ENCODE results near the gene MUS81.
"Not testable (repeated sequence)": the region's sequence is repeated elsewhere in the genome, so short reads cannot be mapped to it uniquely, and the experiment has no call there.

Gene MUS81

DNA sequence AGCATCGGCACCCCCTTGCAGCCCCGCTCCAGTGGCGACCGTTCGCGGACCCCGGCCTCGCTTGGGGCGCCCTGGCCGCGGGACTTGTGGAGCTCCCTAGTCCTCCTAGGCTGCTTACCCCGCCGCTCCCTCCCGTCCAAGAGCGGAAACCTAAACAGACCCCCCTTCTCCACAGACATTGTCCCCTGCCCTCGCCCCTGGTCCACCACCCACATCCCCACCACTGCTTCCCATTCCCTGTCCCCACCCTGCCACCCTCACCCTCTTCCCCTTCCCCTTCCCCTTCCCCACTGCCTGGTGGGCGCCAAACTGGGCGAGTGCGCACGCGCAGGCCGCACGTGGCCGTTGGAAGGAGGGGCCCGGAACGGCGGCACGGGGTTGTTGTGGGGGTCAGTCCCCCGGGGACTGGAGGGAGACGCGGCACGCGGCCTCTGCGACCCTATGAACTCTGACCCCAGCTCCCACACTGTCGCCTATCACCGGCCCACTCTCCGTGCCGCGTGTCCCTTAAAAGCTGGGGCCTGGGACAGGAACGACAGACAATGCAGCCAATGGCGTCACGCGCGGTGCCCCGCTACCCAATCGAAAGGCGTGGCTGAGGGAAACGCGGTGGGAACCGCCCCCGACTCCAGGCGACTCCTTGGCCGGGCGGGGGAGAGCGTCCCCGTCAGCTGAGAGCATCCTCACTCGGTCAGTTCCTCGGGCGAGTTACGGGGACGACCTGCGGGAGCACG is 26.8 kb upstream of the MUS81 start, which contains the start of gene SNX32:
TSS of gene SNX32 (plus strand) at position 667 of the 734 bp plus-strand sequence. CDS start 103 bp downstream, outside the sequence.
- TF ChIP-seq SUZ12 (IDR thresholded peaks at IDR 0.05; ENCODE audit: extremely low read depth, insufficient read depth, insufficient read length) (no peak), ZNF274 (IDR thresholded peaks at IDR 0.05; ENCODE audit: low read depth, low read length) (no peak), YY1 (IDR thresholded peaks at IDR 0.05; ENCODE audit: insufficient read depth, insufficient read length) (no peak)
- Histone ChIP-seq H3K4me3 (ENCODE audit: insufficient read length, low read depth) (peak within 1 kb of the TSS; percentile 66), H3K36me3 (ENCODE audit: insufficient read depth, insufficient read length, low read length) (no peaks in the 10 kb centered on the region), H3K9ac (ENCODE audit: insufficient read length, low read depth) (peak within 1 kb of the TSS; percentile 80), H3K9me3 (ENCODE audit: insufficient read depth, low read length) (peaks cover 6% of the 10 kb centered on the region; the same call in 1 of the 2 replicates), H3K27me3 (ENCODE audit: insufficient read depth, insufficient read length) (peaks cover 4% of the 10 kb centered on the region), H3K4me1 (ENCODE audit: insufficient read depth, insufficient read length) (peaks cover 6% of the 10 kb centered on the region)
- DNase-seq (ENCODE audit: low read depth, low spot score) = peak; percentile 91

- no peak for DNase-seq (ENCODE audit: low read depth, low spot score)
- Histone ChIP-seq H3K9ac (ENCODE audit: insufficient read length, low read depth) (peak overlapping the region; percentile 69), H3K9me3 (ENCODE audit: insufficient read depth, low read length) (peaks cover 6% of the 10 kb centered on the region; the same call in 1 of the 2 replicates), H3K36me3 (ENCODE audit: insufficient read depth, insufficient read length, low read length) (no peaks in the 10 kb centered on the region), H3K27me3 (ENCODE audit: insufficient read depth, insufficient read length) (peaks cover 4% of the 10 kb centered on the region), H3K4me1 (ENCODE audit: insufficient read depth, insufficient read length) (peaks cover 6% of the 10 kb centered on the region), H3K4me3 (ENCODE audit: insufficient read length, low read depth) (peak overlapping the region; percentile 66)
- TF ChIP-seq YY1 (IDR thresholded peaks at IDR 0.05; ENCODE audit: insufficient read depth, insufficient read length) = no peak
- TF ChIP-seq ZNF274 (IDR thresholded peaks at IDR 0.05; ENCODE audit: low read depth, low read length) = no peak
- no peak for TF ChIP-seq SUZ12 (IDR thresholded peaks at IDR 0.05; ENCODE audit: extremely low read depth, insufficient read depth, insufficient read length)
Measured at GRCh38 chr11:65834202-65834601, 26.0 kb upstream of the MUS81 start.

GRCh38 chr11:65842144-65842543 is 18.1 kb upstream of the MUS81 start:
- no peaks in the 10 kb centered on the region for H3K36me3 ChIP-seq (ENCODE audit: insufficient read depth, insufficient read length, low read length)
- TF ChIP-seq ZNF274 (IDR thresholded peaks at IDR 0.05; ENCODE audit: low read depth, low read length) (no peak), YY1 (IDR thresholded peaks at IDR 0.05; ENCODE audit: insufficient read depth, insufficient read length) (no peak), SUZ12 (IDR thresholded peaks at IDR 0.05; ENCODE audit: extremely low read depth, insufficient read depth, insufficient read length) (no peak)
- no peaks in the 10 kb centered on the region for H3K4me1 ChIP-seq (ENCODE audit: insufficient read depth, insufficient read length)
- no peaks in the 10 kb centered on the region for H3K27me3 ChIP-seq (ENCODE audit: insufficient read depth, insufficient read length)
- no peak overlapping the region for H3K4me3 ChIP-seq (ENCODE audit: insufficient read length, low read depth)
- no peak for DNase-seq (ENCODE audit: low read depth, low spot score)
- H3K9me3 ChIP-seq (ENCODE audit: insufficient read depth, low read length) = no peaks in the 10 kb centered on the region
- no peak overlapping the region for H3K9ac ChIP-seq (ENCODE audit: insufficient read length, low read depth)

DNA sequence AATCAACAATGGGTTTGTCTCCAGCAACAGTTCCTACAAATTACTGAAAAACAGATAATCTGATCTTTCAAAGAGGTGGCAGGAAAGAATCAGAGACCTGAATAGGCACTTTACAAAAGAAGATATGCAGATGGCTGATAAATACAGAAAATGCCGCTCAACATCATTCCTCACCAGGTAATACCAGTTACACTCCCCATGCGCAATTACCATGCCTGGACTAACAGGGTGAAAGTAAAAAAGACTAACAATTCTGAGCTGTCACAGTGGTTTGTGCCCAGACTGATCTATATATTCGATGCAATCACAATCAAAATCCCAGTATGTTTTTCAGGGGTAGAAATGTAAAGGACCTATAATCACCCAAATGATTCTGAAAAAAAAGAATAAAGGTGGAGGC is 16.4 kb upstream of the MUS81 start:
- no peak overlapping the region for H3K9ac ChIP-seq (ENCODE audit: insufficient read length, low read depth)
- TF ChIP-seq YY1 (IDR thresholded peaks at IDR 0.05; ENCODE audit: insufficient read depth, insufficient read length) = no peak
- TF ChIP-seq ZNF274 (IDR thresholded peaks at IDR 0.05; ENCODE audit: low read depth, low read length) = no peak
- TF ChIP-seq SUZ12 (IDR thresholded peaks at IDR 0.05; ENCODE audit: extremely low read depth, insufficient read depth, insufficient read length) = no peak
- no peaks in the 10 kb centered on the region for H3K36me3 ChIP-seq (ENCODE audit: insufficient read depth, insufficient read length, low read length)
- no peaks in the 10 kb centered on the region for H3K9me3 ChIP-seq (ENCODE audit: insufficient read depth, low read length)
- no peaks in the 10 kb centered on the region for H3K4me1 ChIP-seq (ENCODE audit: insufficient read depth, insufficient read length)
- H3K4me3 ChIP-seq (ENCODE audit: insufficient read length, low read depth) = no peak overlapping the region
- DNase-seq (ENCODE audit: low read depth, low spot score) = no peak
- no peaks in the 10 kb centered on the region for H3K27me3 ChIP-seq (ENCODE audit: insufficient read depth, insufficient read length)

DNA sequence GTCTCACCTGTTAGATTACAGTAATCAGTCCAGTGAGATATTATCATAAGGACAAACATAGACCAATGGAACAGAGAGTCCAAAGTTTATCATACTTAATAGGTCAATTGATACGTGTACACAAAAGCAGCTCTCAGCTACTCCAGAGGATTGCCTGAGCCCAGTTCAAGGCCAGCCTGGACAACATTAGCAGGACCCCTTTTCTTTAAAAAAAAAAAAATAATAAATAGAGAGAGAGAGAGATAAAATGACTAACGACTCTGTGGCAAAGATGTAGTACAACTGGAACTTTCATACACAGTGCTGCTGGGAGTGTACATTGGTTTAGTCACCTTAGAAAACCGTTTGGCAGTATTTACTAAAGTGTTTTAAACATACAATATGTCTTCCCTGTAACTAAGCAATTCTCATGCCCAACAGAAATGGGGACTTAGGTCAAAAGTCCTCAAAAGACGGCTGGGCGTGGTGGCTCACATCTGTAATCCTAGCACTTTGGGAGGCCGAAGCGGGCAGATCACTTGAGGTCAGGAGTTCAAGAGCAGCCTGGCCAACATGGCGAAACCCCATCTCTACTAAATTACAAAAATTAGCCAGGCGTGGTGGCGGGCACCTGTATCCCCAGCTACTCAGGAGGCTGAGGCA is 15.9 kb upstream of the MUS81 start:
- Histone ChIP-seq H3K9ac (ENCODE audit: insufficient read length, low read depth) (no peak overlapping the region), H3K4me1 (ENCODE audit: insufficient read depth, insufficient read length) (peaks cover 2% of the 10 kb centered on the region), H3K27me3 (ENCODE audit: insufficient read depth, insufficient read length) (no peaks in the 10 kb centered on the region), H3K4me3 (ENCODE audit: insufficient read length, low read depth) (no peak overlapping the region), H3K36me3 (ENCODE audit: insufficient read depth, insufficient read length, low read length) (no peaks in the 10 kb centered on the region), H3K9me3 (ENCODE audit: insufficient read depth, low read length) (no peaks in the 10 kb centered on the region)
- no peak for DNase-seq (ENCODE audit: low read depth, low spot score)
- TF ChIP-seq SUZ12 (IDR thresholded peaks at IDR 0.05; ENCODE audit: extremely low read depth, insufficient read depth, insufficient read length) (no peak), ZNF274 (IDR thresholded peaks at IDR 0.05; ENCODE audit: low read depth, low read length) (no peak), YY1 (IDR thresholded peaks at IDR 0.05; ENCODE audit: insufficient read depth, insufficient read length) (no peak)

DNA sequence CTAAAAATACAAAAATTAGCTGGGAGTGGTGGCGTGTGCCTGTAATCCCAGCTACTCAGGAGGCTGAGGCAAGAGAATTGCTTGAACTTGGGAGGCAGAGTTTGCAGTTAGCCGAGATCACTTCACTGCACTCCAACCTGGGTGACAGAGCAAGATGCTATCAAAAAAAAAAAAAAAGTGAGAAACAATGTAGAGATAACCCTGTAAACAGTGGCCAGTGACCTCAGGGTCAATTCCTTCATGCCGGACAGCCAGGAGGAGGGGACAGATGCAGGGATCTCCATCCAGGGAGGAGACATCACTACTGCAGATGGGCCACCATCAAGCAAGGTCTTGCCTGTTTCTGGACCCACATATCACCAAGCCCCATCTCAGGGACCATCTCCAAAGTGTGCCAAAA is 12.5 kb upstream of the MUS81 start:
- no peak for DNase-seq (ENCODE audit: low read depth, low spot score)
- Histone ChIP-seq H3K9ac (ENCODE audit: insufficient read length, low read depth) (no peak overlapping the region), H3K4me1 (ENCODE audit: insufficient read depth, insufficient read length) (peaks cover 5% of the 10 kb centered on the region), H3K27me3 (ENCODE audit: insufficient read depth, insufficient read length) (no peaks in the 10 kb centered on the region), H3K36me3 (ENCODE audit: insufficient read depth, insufficient read length, low read length) (peaks cover 18% of the 10 kb centered on the region), H3K4me3 (ENCODE audit: insufficient read length, low read depth) (no peak overlapping the region), H3K9me3 (ENCODE audit: insufficient read depth, low read length) (peaks cover 19% of the 10 kb centered on the region; the same call in 1 of the 2 replicates)
- no peak for TF ChIP-seq ZNF274 (IDR thresholded peaks at IDR 0.05; ENCODE audit: low read depth, low read length)
- TF ChIP-seq YY1 (IDR thresholded peaks at IDR 0.05; ENCODE audit: insufficient read depth, insufficient read length) = no peak
- TF ChIP-seq SUZ12 (IDR thresholded peaks at IDR 0.05; ENCODE audit: extremely low read depth, insufficient read depth, insufficient read length) = no peak

GRCh38 chr11:65848693-65849092 is 11.5 kb upstream of the MUS81 start:
- H3K4me3 ChIP-seq (ENCODE audit: insufficient read length, low read depth); H3K4me1 ChIP-seq (ENCODE audit: insufficient read depth, insufficient read length); H3K9ac ChIP-seq (ENCODE audit: insufficient read length, low read depth); H3K27me3 ChIP-seq (ENCODE audit: insufficient read depth, insufficient read length); DNase-seq (ENCODE audit: low read depth, low spot score): not testable (repeated sequence)
- Histone ChIP-seq H3K36me3 (ENCODE audit: insufficient read depth, insufficient read length, low read length) (peaks cover 27% of the 10 kb centered on the region), H3K9me3 (ENCODE audit: insufficient read depth, low read length) (peaks cover 19% of the 10 kb centered on the region; the same call in 1 of the 2 replicates)

Measured in NT2/D1 (cell line).